Myocyte (in vitro differentiated cells): ENCODE results near the gene SETBP1. TPM values are rescaled to one million over a fixed set of nuclear protein-coding genes. Genes with fewer than 3 reads are reported as not detected.

ENCODE experiments used
- DNase-seq: peaks from one replicate; pipeline ENCODE4 v3.0.0-alpha.2; 2012; ENCODE audit warnings: low read depth
- total RNA-seq: library from RNA; depleted of rRNA; stranded (reverse); fragments of >200 nt; gene quantifications from 2 replicates; pipeline ENCODE4 v1.2.3, GENCODE V29; 2014

Gene SETBP1
- total RNA-seq, 1 donor from 2014 or later = 3.3 TPM

DNA sequence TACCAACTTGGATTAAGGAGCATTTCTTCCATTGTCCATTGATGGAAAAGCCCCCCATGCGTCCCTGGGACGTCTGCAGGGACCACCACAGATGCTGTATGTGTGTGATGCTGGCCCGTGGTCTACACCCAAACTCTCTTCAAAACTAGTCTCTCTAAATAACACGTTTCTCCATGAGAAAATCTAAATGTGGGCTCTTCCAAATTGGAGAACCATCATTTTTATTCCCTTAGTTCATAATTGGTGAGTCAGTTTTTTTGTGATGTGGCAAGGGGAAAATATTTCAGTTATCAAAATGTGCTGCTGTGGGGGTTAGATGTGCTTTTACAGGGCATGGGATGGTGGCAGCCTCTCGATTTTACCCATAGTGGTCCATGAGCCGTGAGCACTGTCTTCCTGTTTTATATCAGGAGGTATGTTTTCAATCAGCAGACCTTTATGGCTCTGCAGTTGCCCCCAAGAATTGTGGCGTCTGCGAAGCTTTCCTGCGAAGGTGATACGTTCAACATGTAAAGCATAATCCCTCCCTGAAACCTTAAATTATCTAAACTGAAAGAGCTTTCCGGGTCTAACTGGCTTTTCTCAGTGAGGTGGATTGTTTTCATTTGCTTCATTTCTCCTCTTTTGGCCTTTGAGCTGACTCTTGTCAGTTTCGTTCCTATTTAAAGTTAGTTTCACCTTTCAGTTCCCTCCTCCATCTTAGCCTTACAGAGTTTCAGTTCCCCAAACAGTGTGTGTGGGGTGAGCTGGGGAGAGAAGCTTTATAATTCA lies 78.4 kb downstream of the SETBP1 start:
- DNase-seq = no peak

DNA sequence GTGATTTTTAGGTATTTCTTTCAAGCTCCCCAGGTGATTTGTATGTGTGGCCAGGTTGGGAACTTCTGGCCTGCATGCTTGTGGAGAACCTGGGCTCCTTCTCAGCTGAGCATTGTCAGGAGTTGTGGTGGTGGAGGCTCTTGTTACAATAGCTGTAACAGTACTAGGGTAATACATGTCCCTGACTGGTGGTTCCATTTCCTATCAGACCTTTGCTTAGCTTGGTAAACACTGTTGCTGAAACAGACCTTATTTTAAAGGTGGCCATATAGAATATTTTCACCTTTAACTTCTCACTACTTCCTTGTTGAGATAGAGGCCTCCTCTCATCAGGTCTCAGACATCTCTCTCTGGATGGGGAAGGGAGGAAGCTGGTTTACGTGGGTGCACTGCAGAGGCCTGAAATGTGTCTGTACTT lies 79.2 kb downstream of the SETBP1 start:
- DNase-seq = no peak

DNA sequence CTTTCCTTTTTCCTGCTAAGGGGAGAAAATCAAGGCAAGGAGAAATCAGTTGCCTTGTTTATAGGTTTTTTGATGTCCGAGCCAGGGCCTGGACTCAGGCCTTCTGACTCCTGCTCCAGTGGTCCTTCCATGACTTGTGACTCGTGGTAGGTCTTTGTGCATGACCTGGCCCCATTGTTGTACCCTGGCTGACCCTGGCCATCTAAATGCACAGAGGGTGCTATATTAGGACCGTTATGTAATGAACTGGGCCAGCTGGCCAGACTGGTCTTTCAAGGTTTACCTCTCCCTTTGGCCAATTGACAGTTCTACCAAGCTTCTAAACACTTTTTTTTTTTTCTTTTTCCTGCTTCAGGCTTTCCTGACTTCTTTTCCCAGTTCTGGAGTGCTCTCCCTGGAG lies 81.1 kb downstream of the SETBP1 start:
- peak; percentile 46 for DNase-seq

DNA sequence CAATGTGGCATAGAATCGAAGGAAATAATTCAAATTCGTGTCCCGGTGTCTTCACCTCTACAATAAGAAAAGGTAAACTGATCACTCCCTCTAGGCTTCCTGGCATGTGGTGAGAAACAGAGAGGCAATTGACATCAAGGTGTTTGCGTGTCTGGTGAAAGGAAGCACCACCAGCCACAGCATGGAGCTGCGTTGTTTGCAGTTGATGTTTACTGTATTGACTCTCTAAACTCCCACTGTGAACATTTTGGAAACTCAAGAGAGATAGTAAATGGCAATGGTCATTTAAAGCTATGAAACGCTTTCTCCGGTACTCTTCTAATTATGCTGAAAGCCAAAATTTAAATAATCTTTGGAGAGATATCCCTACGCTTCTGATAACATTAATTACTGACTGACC lies 82.6 kb downstream of the SETBP1 start:
- no peak for DNase-seq

DNA sequence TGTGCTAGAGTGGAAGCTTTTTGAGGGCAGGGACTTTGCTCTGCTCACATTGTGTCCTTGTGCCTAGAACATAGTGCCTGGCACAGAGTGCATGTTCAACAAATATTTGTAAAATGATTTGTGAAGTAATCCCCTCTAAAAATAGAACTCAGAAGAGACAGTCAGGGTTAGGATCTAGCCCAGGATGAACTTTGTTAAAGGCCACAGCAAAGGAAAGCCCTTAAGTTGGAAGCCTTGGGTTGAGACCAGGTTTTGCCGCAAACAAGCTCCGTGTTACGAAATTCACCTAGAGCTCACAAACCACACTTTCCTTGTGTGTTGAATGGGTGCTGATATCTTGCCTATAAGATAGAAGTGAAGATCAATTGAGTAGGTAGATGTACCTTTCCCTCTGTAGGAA lies 84.2 kb downstream of the SETBP1 start:
- no peak for DNase-seq

DNA sequence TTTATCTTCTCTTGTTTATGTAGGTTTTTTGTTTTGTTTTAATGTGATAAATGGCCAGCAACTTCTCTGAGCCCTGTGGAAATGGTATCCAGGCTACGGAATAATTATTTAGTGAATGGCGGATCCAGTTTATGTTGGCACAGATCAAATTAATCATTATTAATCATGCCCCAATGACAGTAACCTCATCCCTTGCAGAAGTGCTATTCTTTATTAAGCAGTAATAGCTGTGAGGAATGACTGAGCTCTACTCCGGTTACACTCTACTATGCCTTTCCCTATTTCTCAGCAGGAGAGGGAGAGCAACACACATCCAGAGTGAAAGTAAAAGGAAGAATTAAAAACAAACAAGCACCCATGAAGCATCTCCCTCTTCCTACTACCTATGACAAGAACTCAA lies 84.8 kb downstream of the SETBP1 start:
- DNase-seq = no peak

DNA sequence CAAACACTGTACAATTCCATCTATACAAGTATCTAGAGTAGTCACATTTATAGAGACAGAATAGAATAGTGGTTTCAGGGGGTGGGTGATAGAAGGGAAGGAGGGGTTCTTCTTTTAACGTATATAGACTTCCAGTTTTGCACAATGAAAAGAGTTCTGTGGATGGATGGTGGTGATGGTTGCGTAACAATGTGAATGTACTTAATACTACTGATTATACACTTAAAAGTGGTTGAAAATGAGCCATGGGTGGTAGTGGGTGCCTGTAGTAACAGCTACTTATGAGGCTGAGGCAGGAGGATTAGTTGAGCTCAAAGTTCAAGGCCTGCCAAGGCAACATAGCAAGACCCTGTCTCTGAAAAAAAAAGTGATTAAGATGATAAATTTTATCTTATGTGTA lies 85.8 kb downstream of the SETBP1 start:
- DNase-seq = no peak

DNA sequence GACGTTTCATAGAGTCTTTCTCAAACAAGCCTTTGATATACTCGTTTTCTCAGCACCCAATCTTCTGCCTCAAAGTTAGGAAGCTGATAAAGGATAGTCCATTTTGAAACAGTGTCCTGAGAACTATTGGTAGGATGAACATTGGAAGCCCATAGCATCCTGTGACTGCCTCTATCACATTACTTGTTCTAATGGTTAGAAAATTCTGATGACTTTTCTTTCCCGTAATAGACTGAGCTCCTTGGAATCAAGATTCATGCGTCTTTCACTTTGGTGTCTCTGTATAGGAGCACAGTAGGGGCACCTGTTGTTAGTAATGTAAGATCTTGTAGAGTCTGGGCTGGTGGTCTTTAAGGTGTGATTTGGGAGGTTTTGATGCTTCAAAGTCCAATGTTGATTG lies 87.1 kb downstream of the SETBP1 start:
- no peak for DNase-seq

DNA sequence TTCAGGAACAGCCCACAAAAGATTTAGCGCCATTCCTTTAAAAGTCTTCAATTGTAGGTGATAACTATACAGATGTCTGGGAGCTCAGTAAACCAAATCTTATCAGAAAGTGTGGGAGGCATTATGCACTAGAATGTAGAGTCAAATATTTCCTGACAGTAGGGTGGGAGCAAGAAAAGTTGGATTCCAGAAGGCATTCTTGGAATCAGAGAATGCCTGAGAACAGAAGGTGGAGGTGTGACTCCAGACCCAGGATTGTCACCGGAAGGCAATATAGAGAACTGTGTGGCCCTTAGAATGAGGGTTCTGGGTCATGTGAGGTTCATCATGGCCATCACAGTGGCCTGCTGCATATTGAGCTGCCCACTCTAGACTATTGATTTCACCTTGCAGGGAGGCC lies 90.0 kb downstream of the SETBP1 start:
- no peak for DNase-seq

DNA sequence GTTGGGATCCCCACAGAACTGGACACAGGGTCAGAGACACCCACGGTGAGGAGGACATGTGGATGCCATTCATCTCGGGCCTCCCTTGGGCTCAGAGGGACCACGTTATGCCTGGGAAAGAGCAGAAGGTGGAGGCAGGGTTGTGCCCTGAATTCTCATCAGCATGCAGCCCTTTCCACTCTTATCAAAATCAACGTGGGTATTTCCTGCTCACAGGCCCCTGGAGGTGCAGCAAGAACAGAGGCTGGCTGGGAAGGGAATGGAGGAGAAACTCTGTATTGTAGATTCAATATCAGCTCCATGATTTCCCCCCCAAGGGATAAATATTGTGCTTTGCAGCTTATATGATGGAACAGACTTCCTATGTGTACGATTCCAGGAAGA lies 90.9 kb downstream of the SETBP1 start:
- no peak for DNase-seq

DNA sequence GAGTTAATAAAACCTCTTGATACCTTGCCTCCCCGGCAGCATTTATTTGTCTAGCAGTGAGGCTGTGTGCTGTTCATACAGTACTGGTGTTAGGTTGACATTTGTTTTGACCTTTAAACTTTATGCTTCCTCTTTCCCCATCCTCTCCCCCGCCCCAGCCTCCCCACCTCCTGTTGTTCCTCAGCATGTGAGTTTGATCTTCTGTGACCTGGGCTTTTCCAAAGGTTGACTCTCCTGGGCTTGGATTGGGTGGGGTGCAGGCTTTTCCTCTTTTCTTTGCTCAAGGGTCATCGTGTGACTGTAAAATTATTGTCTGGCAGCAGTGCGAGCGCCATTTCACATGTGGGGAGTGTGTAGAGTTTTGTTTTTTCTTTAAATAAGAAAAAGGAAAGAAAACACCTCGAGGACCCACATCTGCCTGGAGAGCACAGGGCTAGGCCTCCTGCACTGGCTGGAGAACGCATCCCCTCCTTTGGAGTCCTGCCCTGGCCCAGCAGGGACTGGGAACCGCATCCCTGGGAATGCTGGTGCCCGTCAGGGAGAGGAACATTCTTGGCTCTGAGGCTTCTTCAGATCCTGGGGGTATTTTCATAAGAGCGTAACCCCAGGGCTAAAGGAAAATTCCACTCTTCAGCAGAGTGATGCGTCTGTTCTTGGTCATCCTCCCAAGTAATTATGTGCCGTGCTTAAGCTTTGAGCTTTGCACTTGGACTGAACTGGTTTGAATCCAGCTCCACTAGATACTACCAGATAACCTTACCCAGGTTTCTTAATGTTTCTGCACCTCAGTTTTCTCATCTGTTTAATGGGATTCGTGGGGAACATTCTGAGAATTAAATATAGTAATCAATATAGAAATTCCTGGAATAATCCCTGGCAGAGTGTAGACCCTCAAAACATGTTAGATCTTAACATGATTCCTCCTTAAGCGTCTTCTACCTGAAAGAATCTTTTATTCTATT lies 91.5 kb downstream of the SETBP1 start:
- no peak for DNase-seq

DNA sequence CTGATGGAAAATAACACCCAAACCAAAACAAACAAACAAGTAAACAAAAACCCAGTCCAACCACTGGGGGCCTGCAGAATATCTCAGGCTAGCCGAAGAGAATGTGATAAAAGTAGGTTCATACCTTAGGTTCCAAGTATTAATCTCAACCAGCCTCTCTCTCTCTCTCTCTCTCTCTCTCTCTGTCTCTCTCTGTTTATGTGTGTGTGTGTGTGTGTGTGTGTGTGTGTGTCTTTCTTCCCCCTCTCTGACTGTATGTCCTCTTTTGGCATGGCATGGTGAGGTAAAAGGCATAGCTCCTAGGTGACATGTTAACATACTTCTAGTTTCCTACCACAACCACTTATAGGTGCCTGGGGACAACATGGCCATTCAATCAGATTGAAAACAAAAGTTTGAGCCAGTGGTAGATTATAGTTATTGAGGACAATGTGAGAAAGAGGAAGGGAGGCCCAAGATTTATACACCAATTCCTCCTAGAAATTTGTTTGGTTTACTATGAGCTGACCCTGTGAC lies 93.0 kb downstream of the SETBP1 start:
- DNase-seq = no peak

DNA sequence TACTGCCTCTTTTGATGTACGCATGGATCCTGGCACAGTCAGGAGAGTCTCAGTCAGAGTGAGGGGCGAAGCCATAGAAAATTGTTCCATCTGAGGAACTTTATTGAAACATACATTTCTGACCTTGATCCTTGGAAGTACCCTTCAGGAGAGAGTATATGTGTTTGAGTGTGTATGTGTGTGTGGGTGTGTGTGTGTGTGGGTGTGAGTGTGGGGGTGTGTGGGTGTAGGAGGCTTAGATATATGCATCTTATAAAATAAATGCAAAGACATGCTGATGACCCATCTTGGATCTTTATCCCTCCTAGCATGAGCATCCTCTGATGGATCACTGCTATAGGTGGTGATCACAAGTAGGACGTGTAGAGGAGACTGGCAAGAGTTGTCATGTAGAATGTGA lies 93.5 kb downstream of the SETBP1 start:
- DNase-seq = no peak

DNA sequence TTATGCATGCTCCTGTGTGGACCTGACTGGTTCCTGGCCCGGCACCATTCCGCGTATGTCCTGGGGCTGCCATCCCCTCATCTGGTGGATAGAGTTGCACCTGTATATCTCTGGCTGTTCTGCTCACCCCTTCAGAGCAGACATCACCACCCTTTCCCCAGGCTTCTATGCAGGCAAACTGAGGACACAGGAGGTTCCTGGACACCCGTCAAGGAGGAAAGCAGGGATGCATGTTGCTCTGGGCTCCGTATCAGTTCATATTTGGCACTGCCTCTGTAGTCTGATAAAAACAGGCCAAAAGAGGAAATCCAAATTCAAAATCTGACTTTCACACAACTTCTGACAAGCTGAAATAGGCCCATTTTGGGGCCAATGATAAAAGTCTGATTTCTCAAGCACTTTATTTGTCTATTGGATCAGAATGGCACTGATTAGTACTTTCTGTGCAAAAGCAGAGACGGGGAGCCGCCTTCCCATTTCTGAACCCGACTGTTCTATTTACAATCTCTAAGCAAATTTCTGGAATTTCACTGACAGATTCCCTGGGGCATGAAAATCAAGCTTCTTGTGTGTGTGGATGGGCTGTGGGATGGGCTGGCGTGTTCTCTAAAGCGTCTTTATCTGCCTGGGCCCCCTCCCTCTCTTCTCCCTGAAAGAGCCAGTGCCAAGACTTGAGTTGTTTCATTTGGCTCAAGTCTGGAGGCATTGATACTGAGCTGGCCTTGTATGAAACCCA lies 96.9 kb downstream of the SETBP1 start:
- DNase-seq = no peak

DNA sequence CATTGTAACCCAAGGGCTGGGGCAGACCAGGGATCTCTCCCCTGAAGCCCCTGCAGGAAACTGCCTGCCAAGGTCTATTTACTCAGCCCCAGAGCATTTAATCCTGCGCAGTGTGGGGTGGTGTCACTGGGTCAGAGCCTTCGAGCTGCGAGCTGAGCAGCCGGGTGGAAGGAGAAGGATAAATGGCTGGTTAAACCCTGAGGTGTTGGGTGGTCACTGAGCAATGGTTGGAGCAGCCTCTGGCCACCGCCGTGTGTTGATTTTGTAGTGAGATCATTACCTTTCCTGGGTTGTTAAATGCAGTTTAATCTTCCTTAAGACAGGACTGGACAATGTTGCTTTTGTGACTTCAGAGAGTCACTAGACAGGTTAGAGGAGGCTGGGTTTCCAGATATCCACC lies 98.1 kb downstream of the SETBP1 start:
- no peak for DNase-seq

DNA sequence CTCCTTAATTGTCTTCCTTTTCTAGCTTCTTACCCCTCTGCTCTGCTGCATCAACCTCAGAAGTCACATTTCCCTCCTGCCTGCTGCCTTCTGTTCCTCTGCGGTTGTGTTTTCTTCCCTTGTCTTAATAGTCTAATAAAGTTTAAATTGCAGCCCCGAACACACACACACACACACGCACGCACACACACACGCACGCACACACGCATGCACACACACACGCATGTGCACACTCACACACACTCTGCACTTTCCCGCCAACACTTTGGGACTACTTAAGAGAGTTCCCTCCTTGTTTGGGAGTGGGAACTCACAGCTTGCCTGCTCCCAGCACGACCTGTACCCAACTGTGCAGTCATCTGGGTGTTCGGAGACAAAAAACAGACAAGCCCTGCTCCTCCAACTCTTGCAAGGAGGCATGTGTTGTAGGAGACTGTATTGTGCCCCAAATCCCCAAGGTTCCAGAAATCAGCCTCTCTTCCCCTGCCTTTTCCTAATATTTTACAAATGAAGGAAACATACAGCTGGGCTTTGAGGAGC lies 99.1 kb downstream of the SETBP1 start:
- no peak for DNase-seq

DNA sequence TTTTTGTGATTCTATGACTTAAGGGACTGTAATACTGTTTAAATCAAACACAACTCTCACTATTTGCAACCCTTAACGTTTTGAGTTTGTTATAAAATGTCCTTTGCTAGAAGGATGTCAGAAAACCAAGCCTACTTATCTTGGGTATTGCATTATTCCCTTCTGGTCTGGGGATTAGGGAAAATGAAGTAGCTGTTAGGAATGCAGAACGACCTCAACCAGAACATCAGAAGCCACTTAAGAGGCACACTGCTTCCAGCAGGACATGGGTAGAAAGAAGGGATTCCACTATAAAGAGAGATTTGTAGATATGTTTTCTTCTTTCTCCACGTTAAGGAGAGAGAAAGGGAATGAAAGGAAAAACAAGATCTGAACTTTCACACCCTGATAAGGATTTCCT lies 101.2 kb downstream of the SETBP1 start:
- peak; percentile 47 for DNase-seq

DNA sequence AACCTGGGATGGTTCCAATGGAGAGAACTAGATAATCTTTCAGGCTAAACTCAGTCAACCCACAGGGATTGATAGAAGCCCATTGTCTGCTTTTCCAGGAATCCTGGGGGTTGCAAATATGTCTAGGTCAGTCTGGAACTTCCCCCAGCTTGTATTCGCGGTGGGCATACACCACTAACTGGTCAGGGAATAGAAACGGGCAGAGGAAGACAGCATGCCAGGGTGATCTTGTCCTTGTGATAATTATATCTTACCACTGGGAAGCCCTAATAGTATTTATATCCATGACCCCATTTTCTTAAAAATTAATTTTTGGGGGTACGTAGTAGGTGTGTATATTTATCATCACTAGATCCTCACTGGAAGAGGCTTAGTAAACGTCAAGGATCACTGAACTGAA lies 101.9 kb downstream of the SETBP1 start:
- peak; percentile 49 for DNase-seq

DNA sequence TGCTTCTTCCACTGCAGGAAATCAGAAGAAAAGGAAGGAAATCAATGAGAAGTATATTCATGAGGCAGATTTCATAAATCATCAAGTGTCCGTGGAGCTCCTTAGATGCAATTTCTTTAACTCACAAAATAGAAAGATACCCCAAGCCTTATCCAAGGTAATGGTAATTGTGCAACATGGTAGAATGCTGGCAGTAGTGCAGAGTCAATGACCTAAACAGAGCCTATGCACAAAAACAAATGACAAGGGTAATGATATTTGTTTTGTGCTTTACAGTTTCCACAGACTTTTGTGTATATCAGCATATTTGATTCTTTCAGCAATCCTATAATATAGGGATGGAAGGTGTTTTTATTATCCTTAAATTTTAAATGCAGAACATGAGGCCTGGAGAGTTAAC lies 102.7 kb downstream of the SETBP1 start:
- DNase-seq = no peak

DNA sequence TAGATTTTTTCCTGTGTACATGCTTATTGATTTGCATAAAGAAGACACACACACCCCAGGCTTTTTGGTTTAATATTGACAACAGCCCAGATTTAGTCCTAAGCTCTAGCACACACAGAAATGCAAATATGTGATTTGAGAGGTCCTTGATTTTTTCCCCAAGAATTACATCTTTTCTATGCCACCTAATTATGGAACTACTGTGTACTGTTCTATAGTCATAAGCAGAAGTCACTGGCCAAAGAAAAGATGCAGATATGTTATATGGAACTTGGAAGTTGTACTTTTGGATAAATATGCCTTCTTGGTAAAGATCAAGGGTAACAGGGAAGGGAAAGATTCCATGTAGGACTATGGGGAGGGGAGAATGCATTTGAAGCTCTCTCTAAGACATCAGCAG lies 105.6 kb downstream of the SETBP1 start:
- DNase-seq = no peak

DNA sequence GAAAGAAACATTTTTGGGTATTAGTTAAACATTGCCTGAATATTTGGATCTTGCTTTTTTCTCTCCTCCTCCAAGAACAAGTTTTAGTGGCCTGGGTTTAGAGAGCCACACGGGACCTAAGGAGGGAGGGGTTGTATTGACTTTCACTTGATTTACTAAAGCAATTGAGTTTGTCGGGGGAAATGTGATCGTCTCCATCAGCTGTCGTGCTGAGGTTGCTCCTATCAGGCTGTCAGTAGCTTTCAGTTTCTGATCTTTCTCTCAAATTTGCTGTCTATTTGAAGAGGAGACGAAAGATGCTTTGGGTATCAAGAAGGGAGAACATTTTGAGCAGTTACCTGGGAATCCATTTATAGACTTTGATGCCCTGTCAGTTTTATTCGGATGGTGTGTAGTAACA lies 106.0 kb downstream of the SETBP1 start:
- no peak for DNase-seq
